ENCODE data around the gene CSMD2. TPM values are rescaled to one million over a fixed set of nuclear protein-coding genes. Genes with fewer than 3 reads are reported as not detected.

The CSMD2 gene
- total and polyA plus RNA-seq, 2 of the 8 experiments (the other 6 are each of a cell fraction or from before 2014, with no cell fraction given): 7.0 to 14.7 TPM

GRCh38 chr1:33710967-33711366, 454.1 kb downstream of the CSMD2 start:
- Histone ChIP-seq H3K27ac (ENCODE audit: low read depth, low read length) (no peak overlapping the region), H4K8ac (ENCODE audit: extremely low read depth, insufficient read depth, low read length) (no peak overlapping the region), H2AFZ (ENCODE audit: low read length) (no peak overlapping the region), H3K79me1 (ENCODE audit: low read depth, low read length) (no peaks in the 10 kb centered on the region; the same call in 1 of the 2 replicates), H2BK120ac (replicated peaks; ENCODE audit: low read depth, low read length) (no peak overlapping the region), H3K4me2 (ENCODE audit: insufficient read depth in 1 of 2, low read depth in 2 of 2, low read length in 2 of 2) (no peak overlapping the region), H3K27me3 (replicated peaks in 1 of 4; ENCODE audit: control insufficient read depth in 3 of 4, extremely low read depth in 1 of 4, insufficient read depth in 3 of 4, low read length in 3 of 4) (no peaks in the 10 kb centered on the region), H3K9me3 (ENCODE audit: insufficient read depth in 2 of 2, low read depth in 1 of 2, low read length in 1 of 2) (no peaks in the 10 kb centered on the region), H3K36me3 (ENCODE audit: control insufficient read depth in 2 of 4, insufficient read depth in 4 of 4, low read length in 3 of 4) (peaks cover 3 to 16% (median 9%) of the 10 kb centered on the region in 4 experiments; a peak in 6 of 8 replicates), H2AK5ac (ENCODE audit: low read depth, low read length) (no peak overlapping the region), H3K14ac (ENCODE audit: insufficient read length) (no peak overlapping the region), H3K4ac (replicated peaks; ENCODE audit: insufficient read length, low read depth, low read length) (no peak overlapping the region), H2BK15ac (ENCODE audit: low read length) (no peak overlapping the region), H3K4me1 (replicated peaks in 1 of 4; ENCODE audit: control insufficient read depth in 3 of 4, insufficient read depth in 4 of 4, low read length in 3 of 4) (peaks cover 0 to 3% (median 0%) of the 10 kb centered on the region in 4 experiments; a peak in 1 of 7 replicates), H2BK12ac (ENCODE audit: low read depth, low read length) (no peak overlapping the region), H3K23ac (ENCODE audit: insufficient read length) (no peak overlapping the region), H2BK5ac (ENCODE audit: low read depth, low read length) (no peak overlapping the region), H3K79me2 (ENCODE audit: control insufficient read depth in 1 of 2, insufficient read depth in 2 of 2, low read length in 2 of 2) (no peaks in the 10 kb centered on the region), H3K4me3 (ENCODE audit: extremely low read depth in 1 of 4, insufficient read depth in 2 of 4, low read depth in 3 of 4, low read length in 4 of 4) (no peak overlapping the region), H3K56ac (replicated peaks; ENCODE audit: insufficient read length, low read depth, low read length) (no peak overlapping the region), H4K20me1 (replicated peaks in 1 of 2; ENCODE audit: control insufficient read depth in 1 of 2, insufficient read depth in 2 of 2, low read length in 2 of 2) (peaks cover 0 to 2% of the 10 kb centered on the region in 2 experiments), H2BK20ac (ENCODE audit: low read length) (no peak overlapping the region), H3K9ac (replicated peaks in 1 of 4; ENCODE audit: extremely low read depth in 1 of 4, low read depth in 3 of 4, low read length in 3 of 4) (no peak overlapping the region), H4K5ac (ENCODE audit: insufficient read length, low read depth, low read length) (no peak overlapping the region), H3K23me2 (ENCODE audit: low read depth, low read length) (no peaks in the 10 kb centered on the region; the same call in 1 of the 2 replicates), H4K91ac (replicated peaks; ENCODE audit: insufficient read length, low read length) (no peak overlapping the region), H3K18ac (ENCODE audit: extremely low read depth, low read length) (no peak overlapping the region)
- DNase-seq (ENCODE audit: low read depth in 1 of 2, low spot score in 2 of 2): no peak
- FAIRE-seq: no peak
- ChIA-PET CTCF (ENCODE audit: partially characterized antibody) (interaction anchor here (0.6 to 1.1 kb wide), 2 partner anchors 20 to 139 kb away, joined by 3 read pairs; no protein-coding TSS in a partner anchor), POLR2A (ENCODE audit: partially characterized antibody) (interaction anchor here (1.0 kb wide), 1 partner anchor 295 kb away, joined by 3 read pairs; no protein-coding TSS in a partner anchor)
- 81% methylated on average over 2 of the region's 2 CpGs; no CpG with 5 or more reads in 1 of the 2 experiments for WGBS, 2 experiments (ENCODE audit: extremely low coverage in 1 of 2, insufficient coverage in 1 of 2, insufficient read length in 1 of 2, insufficient replicate concordance in 2 of 2, low coverage in 1 of 2, low lambda C conversion rate in 2 of 2, missing lambda C conversion rate in 1 of 2)
- TF ChIP-seq BRCA1 (IDR thresholded peaks at IDR 0.05; ENCODE audit: low read depth, low read length): no peak
- TF ChIP-seq BCL11A (IDR thresholded peaks at IDR 0.05; ENCODE audit: low read depth in 2 of 2, low read length in 2 of 2): no peak
- no peak for TF ChIP-seq EZH2 (IDR thresholded peaks at IDR 0.05; ENCODE audit: low read depth, low read length, severe bottlenecking)
- TF ChIP-seq NRF1 (IDR thresholded peaks at IDR 0.05; ENCODE audit: low read depth, low read length): no peak
- TF ChIP-seq POU5F1 (IDR thresholded peaks at IDR 0.05; ENCODE audit: low read depth, low read length): no peak
